ENCODE data around the gene HS3ST2. TPM values are rescaled to one million over a fixed set of nuclear protein-coding genes. Genes with fewer than 3 reads are reported as not detected.
"Not testable (repeated sequence)": the region's sequence is repeated elsewhere in the genome, so short reads cannot be mapped to it uniquely, and the experiment has no call there.

Gene HS3ST2
- total RNA-seq, 1 donor from 2014 or later: not detected

DNA sequence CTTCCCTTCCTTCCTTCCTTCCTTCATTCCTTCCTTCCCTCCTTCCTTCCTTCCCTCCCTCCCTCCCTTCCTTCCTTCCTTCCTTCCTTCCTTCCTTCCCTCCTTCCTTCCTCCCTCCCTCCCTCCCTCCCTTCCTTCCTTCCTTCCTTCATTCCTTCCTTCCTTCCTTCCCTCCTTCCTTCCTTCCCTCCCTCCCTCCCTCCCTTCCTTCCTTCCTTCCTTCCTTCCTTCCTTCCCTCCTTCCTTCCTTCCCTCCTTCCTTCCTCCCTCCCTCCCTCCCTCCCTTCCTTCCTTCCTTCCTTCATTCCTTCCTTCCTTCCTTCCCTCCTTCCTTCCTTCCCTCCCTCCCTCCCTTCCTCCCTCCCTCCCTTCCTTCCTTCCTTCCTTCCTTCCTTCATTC, 4.8 kb downstream of the HS3ST2 start:
- H3K27ac Mint-ChIP-seq; H3K36me3 Mint-ChIP-seq (ENCODE audit: low read depth); intact Hi-C loops (cut with micrococcal nuclease); H3K4me1 Mint-ChIP-seq (ENCODE audit: low read depth); DNase-seq (ENCODE audit: low spot score); H3K9me3 Mint-ChIP-seq; H3K4me3 Mint-ChIP-seq (ENCODE audit: low read depth): not testable (repeated sequence)
- H3K27me3 Mint-ChIP-seq (ENCODE audit: low read depth): peaks cover 10% of the 10 kb centered on the region

DNA sequence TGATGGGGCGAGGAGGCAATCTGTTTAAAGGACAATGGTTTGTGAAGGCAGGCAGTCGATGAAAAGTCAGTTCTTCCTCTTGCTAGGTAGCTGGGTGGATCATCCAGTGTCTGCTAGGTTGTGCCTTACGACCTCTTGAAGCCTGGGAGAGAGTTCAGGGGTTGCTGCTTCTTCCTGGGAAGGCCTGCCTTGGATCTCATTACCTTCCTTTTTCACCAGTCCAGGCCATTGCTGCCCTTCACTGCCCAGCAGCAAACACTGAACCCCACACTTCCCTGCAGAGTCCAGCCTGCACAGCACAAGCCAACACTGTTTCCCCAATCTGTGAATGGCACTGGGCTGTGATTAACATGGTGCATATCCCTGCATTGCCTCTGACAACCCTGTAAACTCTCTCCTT, 24.7 kb downstream of the HS3ST2 start:
- Mint-ChIP-seq H3K27ac (no peak overlapping the region), H3K27me3 (ENCODE audit: low read depth) (peaks cover 14% of the 10 kb centered on the region), H3K4me3 (ENCODE audit: low read depth) (no peak overlapping the region), H3K4me1 (ENCODE audit: low read depth) (no peaks in the 10 kb centered on the region), H3K36me3 (ENCODE audit: low read depth) (no peaks in the 10 kb centered on the region), H3K9me3 (no peaks in the 10 kb centered on the region)
- intact Hi-C loops (cut with micrococcal nuclease): no loop called here
- DNase-seq (ENCODE audit: low spot score): no peak

DNA sequence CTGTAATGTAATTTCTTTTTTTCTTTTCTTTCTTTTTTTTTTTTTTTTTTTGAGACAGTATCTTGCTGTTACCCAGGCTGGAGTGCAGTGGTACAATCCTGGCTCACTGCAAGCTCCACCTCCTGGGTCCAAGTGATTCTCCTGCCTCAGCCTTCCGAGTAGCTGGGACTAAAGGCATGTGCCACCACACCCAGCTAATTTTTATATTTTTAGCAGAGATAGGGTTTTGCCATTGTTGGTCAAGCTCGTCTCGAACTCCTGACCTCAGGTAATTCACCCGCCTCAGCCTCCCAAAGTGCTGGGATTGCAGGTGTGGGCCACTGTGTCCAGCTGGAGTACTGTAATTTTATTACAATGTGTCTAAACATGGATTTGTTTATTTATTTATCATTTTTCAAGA, 28.1 kb downstream of the HS3ST2 start:
- H3K9me3 Mint-ChIP-seq; H3K36me3 Mint-ChIP-seq (ENCODE audit: low read depth); H3K4me3 Mint-ChIP-seq (ENCODE audit: low read depth); H3K27me3 Mint-ChIP-seq (ENCODE audit: low read depth); H3K4me1 Mint-ChIP-seq (ENCODE audit: low read depth); DNase-seq (ENCODE audit: low spot score); H3K27ac Mint-ChIP-seq; intact Hi-C loops (cut with micrococcal nuclease): not testable (repeated sequence)

DNA sequence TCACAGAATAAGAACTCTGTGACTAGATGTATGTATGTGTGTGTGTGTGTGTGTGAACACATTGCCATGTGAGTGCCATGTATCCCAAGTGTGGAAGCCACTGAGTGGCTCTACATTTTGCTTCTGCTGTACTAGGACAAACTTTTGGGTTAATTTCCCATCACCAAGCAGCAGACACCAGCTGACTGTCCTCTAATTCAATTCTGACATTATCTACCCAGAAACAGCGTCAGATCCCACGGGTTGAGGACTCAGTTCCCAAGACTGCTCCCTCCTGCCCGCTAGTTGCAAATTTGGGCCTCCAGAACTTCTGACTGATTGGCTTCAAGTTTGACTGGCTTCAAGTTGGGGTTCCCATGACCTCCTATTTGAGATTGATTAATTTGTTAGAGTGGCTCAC, 29.2 kb downstream of the HS3ST2 start:
- DNase-seq (ENCODE audit: low spot score): no peak
- H3K27ac Mint-ChIP-seq: no peak overlapping the region
- intact Hi-C loops (cut with micrococcal nuclease): no loop called here
- no peaks in the 10 kb centered on the region for H3K4me1 Mint-ChIP-seq (ENCODE audit: low read depth)
- no peaks in the 10 kb centered on the region for H3K9me3 Mint-ChIP-seq
- H3K4me3 Mint-ChIP-seq (ENCODE audit: low read depth): no peak overlapping the region
- H3K36me3 Mint-ChIP-seq (ENCODE audit: low read depth): no peaks in the 10 kb centered on the region
- peaks cover 7% of the 10 kb centered on the region for H3K27me3 Mint-ChIP-seq (ENCODE audit: low read depth)

DNA sequence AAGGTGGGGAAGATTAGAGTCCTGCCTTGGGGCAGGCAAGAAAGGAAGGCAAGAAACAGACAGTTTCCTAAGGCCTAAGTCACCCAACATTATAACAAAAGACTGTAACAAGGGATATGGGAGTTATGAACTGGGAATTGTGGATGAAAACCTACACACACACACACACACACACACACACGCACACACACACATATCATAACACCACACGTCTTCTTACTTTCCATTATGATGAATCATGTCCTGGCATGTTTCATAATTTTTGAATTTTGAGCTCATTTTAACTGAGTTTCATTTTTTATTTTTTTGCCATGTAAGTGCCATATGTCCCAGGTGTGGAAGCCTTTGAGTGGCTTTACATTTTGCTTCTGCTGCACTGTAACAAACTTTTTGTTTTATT, 29.9 kb downstream of the HS3ST2 start:
- no peaks in the 10 kb centered on the region for H3K9me3 Mint-ChIP-seq
- no peak overlapping the region for H3K27ac Mint-ChIP-seq
- H3K27me3 Mint-ChIP-seq (ENCODE audit: low read depth): peaks cover 10% of the 10 kb centered on the region
- no peak for DNase-seq (ENCODE audit: low spot score)
- no peaks in the 10 kb centered on the region for H3K36me3 Mint-ChIP-seq (ENCODE audit: low read depth)
- H3K4me1 Mint-ChIP-seq (ENCODE audit: low read depth): no peaks in the 10 kb centered on the region
- intact Hi-C loops (cut with micrococcal nuclease): no loop called here
- H3K4me3 Mint-ChIP-seq (ENCODE audit: low read depth): no peak overlapping the region

DNA sequence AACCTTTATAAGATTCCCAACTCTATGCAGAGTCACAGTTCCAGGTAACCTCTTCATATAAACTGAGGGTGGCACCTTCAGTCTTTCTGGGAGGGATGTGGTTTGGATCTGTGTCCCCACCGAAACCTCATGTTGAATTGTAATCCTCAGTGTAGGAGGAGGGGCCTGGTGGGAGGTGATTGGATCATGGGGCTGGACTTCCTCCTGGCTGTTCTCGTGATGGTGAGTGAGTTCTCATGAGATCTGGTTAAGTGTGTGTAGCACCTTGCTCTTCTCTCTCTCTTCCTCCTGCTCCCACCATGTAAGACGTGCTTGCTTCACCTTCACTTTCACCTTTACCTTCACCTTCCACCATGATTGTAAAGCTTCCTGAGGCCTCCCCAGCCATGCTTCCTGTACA, 30.5 kb downstream of the HS3ST2 start:
- H3K27ac Mint-ChIP-seq: no peak overlapping the region
- intact Hi-C loops (cut with micrococcal nuclease): no loop called here
- DNase-seq (ENCODE audit: low spot score): no peak
- H3K9me3 Mint-ChIP-seq: no peaks in the 10 kb centered on the region
- H3K27me3 Mint-ChIP-seq (ENCODE audit: low read depth): peaks cover 10% of the 10 kb centered on the region
- H3K4me1 Mint-ChIP-seq (ENCODE audit: low read depth): no peaks in the 10 kb centered on the region
- no peaks in the 10 kb centered on the region for H3K36me3 Mint-ChIP-seq (ENCODE audit: low read depth)
- H3K4me3 Mint-ChIP-seq (ENCODE audit: low read depth): no peak overlapping the region

DNA sequence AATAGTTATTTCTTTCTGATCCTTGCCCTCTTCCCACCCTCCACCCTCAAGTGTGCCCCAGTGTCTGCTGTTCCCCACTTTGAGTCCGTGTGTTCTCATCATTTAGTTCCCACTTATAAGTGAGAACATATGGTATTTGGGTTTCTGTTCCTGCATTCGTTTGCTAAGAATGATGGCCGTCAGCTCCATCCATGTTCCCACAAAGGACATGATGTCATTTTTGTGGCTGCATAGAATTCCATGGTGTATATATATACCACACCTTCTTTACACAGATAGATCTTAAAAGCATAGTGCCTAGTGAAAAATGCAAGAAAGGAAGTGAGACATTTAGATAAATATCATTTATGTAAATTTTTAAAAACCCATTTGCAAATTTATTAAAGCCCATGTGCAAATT, 33.1 kb downstream of the HS3ST2 start:
- peaks cover 8% of the 10 kb centered on the region for H3K27me3 Mint-ChIP-seq (ENCODE audit: low read depth)

DNA sequence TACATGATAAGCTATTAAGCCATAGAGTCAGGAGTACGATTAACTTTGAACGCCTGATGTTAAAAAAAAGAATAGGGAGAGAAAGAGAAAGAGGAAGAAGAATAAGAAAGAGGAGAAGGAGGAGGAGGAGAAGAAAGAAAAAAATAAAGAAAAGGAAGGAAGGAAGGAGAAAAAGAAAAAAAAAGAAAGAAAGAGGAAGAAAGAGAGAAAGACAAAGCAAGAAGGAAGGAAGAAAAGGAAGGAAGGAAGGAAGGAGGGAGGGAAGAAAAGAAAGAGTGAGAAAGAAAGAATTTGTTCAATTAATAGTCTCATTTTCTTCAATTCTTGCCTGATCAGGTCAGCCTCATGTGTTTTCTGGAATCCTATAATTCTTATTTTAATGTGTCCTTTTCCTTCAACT, 33.7 kb downstream of the HS3ST2 start:
- Mint-ChIP-seq H3K27ac (no peak overlapping the region), H3K27me3 (ENCODE audit: low read depth) (peaks cover 5% of the 10 kb centered on the region)

More for the DNA sequence above, 33.1 kb downstream of the HS3ST2 start:
- Mint-ChIP-seq H3K4me1 (ENCODE audit: low read depth) (no peaks in the 10 kb centered on the region), H3K9me3 (no peaks in the 10 kb centered on the region), H3K4me3 (ENCODE audit: low read depth) (no peak overlapping the region), H3K36me3 (ENCODE audit: low read depth) (no peaks in the 10 kb centered on the region), H3K27ac (no peak overlapping the region)
- intact Hi-C loops (cut with micrococcal nuclease): no loop called here
- no peak for DNase-seq (ENCODE audit: low spot score)

DNA sequence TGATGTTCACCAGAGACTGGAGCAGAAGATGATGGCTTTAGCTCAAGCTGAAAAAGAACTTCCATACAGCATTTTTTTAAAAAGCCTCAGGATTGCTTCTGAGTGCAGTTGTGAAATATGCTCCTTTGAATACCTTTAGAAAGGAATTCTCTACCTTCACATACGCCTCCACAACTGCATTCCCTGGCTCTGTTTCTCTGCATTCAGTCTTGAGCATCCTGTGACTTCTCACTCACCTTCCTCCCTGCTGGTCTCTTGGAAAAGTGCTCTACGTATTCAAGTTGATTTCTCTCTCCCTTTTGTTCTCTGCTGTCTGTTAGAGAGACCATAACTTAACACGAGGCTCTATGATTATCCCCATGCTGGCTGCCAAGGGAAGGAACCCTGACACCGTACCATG, 34.5 kb downstream of the HS3ST2 start:
- intact Hi-C loops (cut with micrococcal nuclease): no loop called here
- no peak overlapping the region for H3K4me3 Mint-ChIP-seq (ENCODE audit: low read depth)
- H3K9me3 Mint-ChIP-seq: no peaks in the 10 kb centered on the region
- H3K27me3 Mint-ChIP-seq (ENCODE audit: low read depth): peaks cover 5% of the 10 kb centered on the region
- DNase-seq (ENCODE audit: low spot score): no peak
- H3K36me3 Mint-ChIP-seq (ENCODE audit: low read depth): no peaks in the 10 kb centered on the region
- H3K27ac Mint-ChIP-seq: no peak overlapping the region
- H3K4me1 Mint-ChIP-seq (ENCODE audit: low read depth): no peaks in the 10 kb centered on the region

More for the DNA sequence above, 33.7 kb downstream of the HS3ST2 start:
- no peaks in the 10 kb centered on the region for H3K4me1 Mint-ChIP-seq (ENCODE audit: low read depth)
- no peaks in the 10 kb centered on the region for H3K36me3 Mint-ChIP-seq (ENCODE audit: low read depth)
- no peak overlapping the region for H3K4me3 Mint-ChIP-seq (ENCODE audit: low read depth)
- DNase-seq (ENCODE audit: low spot score): no peak
- H3K9me3 Mint-ChIP-seq: no peaks in the 10 kb centered on the region
- intact Hi-C loops (cut with micrococcal nuclease): no loop called here

DNA sequence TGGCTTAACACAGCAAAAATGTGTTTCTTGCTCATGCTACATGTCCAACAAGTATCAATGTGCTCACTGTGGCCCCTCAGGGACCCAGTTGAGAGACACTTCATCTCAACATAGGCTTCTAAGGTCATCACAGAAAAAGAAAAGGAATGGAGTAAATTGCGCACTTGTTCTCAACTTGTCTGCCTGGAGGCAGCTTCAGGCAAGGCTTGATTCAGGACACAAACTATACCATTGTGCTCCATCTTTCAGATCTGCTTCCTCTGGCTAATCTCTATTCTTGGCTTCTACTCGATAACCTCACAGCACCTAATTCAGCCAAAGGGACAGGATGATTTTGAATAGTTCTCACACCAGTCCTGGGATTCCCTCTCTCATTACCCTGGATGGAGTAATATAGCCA, 35.6 kb downstream of the HS3ST2 start:
- Mint-ChIP-seq H3K9me3 (no peaks in the 10 kb centered on the region), H3K27me3 (ENCODE audit: low read depth) (peaks cover 5% of the 10 kb centered on the region), H3K4me3 (ENCODE audit: low read depth) (no peak overlapping the region), H3K27ac (no peak overlapping the region), H3K36me3 (ENCODE audit: low read depth) (no peaks in the 10 kb centered on the region), H3K4me1 (ENCODE audit: low read depth) (no peaks in the 10 kb centered on the region)
- DNase-seq (ENCODE audit: low spot score): no peak
- intact Hi-C loops (cut with micrococcal nuclease): no loop called here

DNA sequence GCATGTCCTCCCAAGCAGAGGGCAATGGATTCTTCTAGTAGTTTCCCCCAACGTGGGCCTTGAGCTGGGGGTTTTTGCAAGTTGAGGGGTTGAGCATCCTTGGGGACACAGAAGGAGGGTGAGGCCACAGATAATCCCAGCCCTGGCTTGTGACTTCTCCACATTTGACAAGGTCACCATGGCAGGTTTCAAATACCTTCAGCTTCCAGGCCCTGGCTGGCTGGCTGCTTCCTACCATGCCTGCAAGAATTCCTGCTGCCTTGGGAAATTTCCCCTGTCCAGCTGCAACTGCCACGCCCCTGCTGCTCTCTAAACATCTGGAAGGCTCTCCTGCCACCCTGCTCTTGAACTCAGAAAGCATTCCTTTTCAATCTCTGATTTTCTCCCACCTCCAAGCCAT, 41.3 kb downstream of the HS3ST2 start:
- no peaks in the 10 kb centered on the region for H3K27me3 Mint-ChIP-seq (ENCODE audit: low read depth)
- intact Hi-C loops (cut with micrococcal nuclease): no loop called here
- H3K9me3 Mint-ChIP-seq: no peaks in the 10 kb centered on the region
- H3K4me3 Mint-ChIP-seq (ENCODE audit: low read depth): no peak overlapping the region
- no peaks in the 10 kb centered on the region for H3K36me3 Mint-ChIP-seq (ENCODE audit: low read depth)
- H3K4me1 Mint-ChIP-seq (ENCODE audit: low read depth): no peaks in the 10 kb centered on the region
- no peak for DNase-seq (ENCODE audit: low spot score)
- no peak overlapping the region for H3K27ac Mint-ChIP-seq

DNA sequence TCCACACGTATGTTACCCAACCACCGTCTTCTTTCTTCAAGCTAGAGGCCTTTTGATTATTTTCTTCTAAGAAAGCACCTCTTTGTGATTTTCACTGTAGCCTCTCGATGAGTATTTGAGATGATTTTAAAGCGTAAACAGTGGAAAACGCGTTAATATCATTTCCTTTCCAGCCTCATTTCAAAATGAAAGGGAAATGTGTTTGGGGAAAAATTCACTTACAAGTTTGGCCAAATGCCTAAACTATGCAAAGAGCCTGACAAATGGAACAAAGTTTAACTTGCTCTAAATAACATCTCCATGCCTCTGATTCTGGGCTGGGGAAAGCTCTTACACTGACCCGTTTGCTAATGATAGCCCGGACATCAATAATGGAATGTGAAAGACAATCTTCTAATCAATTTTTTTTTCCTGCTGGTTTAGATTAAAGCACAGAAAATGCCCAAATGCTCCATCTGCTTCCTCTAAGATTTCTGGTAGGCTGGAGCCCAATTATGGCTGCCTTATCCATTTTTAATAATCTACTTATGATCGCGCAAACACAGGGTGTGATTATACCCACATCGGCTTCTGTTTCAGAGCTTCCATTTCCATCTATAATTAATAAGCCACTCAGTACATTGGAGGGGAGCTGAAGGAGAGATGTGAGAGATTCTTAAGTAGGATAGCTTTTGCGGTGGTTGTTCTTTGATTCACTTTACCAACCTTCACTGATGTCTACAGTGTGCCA, 43.5 kb downstream of the HS3ST2 start:
- H3K4me1 Mint-ChIP-seq (ENCODE audit: low read depth): no peaks in the 10 kb centered on the region
- DNase-seq (ENCODE audit: low spot score): no peak
- no peak overlapping the region for H3K4me3 Mint-ChIP-seq (ENCODE audit: low read depth)
- intact Hi-C loops (cut with micrococcal nuclease): no loop called here
- H3K9me3 Mint-ChIP-seq: no peaks in the 10 kb centered on the region
- H3K36me3 Mint-ChIP-seq (ENCODE audit: low read depth): no peaks in the 10 kb centered on the region
- no peak overlapping the region for H3K27ac Mint-ChIP-seq
- H3K27me3 Mint-ChIP-seq (ENCODE audit: low read depth): no peaks in the 10 kb centered on the region

DNA sequence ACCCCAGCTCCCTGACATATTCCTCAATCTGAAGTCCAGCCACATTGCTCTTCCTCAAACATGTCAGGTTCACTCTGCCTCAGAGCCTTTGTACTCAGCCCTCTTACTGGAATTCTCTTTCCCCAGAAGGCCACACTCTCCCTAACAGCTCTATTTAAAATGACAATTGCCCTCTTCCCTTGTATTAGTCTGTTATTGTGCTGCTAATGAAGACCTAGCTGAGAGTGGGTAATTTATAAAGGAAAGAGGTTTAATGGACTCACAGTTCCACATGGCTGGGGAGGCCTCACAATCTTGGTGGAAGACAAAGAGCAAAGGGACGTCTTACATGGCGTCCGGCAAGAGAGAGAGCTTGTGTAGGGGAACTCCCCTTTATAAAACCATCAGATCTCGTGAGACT, 46.0 kb downstream of the HS3ST2 start:
- Mint-ChIP-seq H3K9me3 (no peaks in the 10 kb centered on the region), H3K4me1 (ENCODE audit: low read depth) (no peaks in the 10 kb centered on the region), H3K4me3 (ENCODE audit: low read depth) (no peak overlapping the region), H3K27ac (no peak overlapping the region), H3K36me3 (ENCODE audit: low read depth) (no peaks in the 10 kb centered on the region), H3K27me3 (ENCODE audit: low read depth) (no peaks in the 10 kb centered on the region)
- no peak for DNase-seq (ENCODE audit: low spot score)
- intact Hi-C loops (cut with micrococcal nuclease): no loop called here

DNA sequence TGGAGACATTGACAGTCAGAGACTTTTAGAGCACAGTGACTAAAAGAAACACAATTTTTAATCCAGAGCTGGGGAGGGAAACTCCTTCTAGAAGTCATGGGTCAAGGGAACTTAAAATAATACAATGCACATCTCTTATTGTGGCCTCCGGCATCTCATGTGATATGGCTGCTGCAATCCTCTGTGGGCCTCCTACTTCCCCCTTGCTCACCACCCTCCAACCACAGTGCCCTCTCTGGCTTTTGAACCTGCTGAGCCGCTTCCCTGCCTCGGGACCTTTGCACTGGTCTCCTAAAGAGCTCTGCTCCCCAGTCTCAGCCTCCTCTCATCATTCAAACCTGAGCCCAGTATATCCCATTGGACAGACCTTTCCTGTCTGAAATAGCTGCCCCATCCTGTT, 47.6 kb downstream of the HS3ST2 start:
- intact Hi-C loops (cut with micrococcal nuclease): no loop called here
- Mint-ChIP-seq H3K9me3 (no peaks in the 10 kb centered on the region), H3K27ac (no peak overlapping the region), H3K36me3 (ENCODE audit: low read depth) (no peaks in the 10 kb centered on the region), H3K4me1 (ENCODE audit: low read depth) (no peaks in the 10 kb centered on the region), H3K4me3 (ENCODE audit: low read depth) (no peak overlapping the region), H3K27me3 (ENCODE audit: low read depth) (no peaks in the 10 kb centered on the region)
- DNase-seq (ENCODE audit: low spot score): no peak
